Colonic mucosa (tissue), 4 donors: ENCODE measurements around the gene RRAD. TPM values are rescaled to one million over a fixed set of nuclear protein-coding genes. Genes with fewer than 3 reads are reported as not detected.

Experiments used
- DNase-seq: peaks from one replicate; pipeline ENCODE4 v3.0.0-alpha.2; 2020
- H3K27ac ChIP-seq: fragments of 200-600 bp; one replicate; pipeline ENCODE4 v1.8.0; 2021
- H3K27me3 ChIP-seq: fragments of 200-600 bp; one replicate; pipeline ENCODE4 v1.8.0; 2021
- H3K36me3 ChIP-seq: fragments of 200-600 bp; one replicate; pipeline ENCODE4 v1.8.0; 2021
- H3K4me1 ChIP-seq: fragments of 200-600 bp; one replicate; pipeline ENCODE4 v1.8.0; 2021; ENCODE audit warnings: mild to moderate bottlenecking
- H3K4me3 ChIP-seq: fragments of 200-600 bp; one replicate; pipeline ENCODE4 v1.8.0; 2021
- H3K9ac ChIP-seq, 2 donors: one replicate each; pipeline ENCODE4 v1.7.0; 2013; ENCODE audit warnings: control low read depth in 2 of 2, low read depth in 2 of 2, low read length in 2 of 2
- H3K9me3 ChIP-seq: fragments of 200-600 bp; one replicate; pipeline ENCODE4 v1.8.0; 2021
- CTCF ChIP-seq: fragments of 200-600 bp; IDR thresholded peaks from one replicate; pipeline ENCODE4 v1.8.0; 2022; ENCODE audit warnings: antibody characterized with exemption, mild to moderate bottlenecking
- intact Hi-C: fragments of 100-400 bp; cut with DNase I; formaldehyde crosslinking; loops from one replicate; pipeline ENCODE4 v1.14.1; 2022
- total RNA-seq, 2 donors: library from RNA; stranded (reverse); fragmentation: NEBNext Ultra II Directional in 1 of 2; extraction: Animal tissue kit (Norgen Biotek cat#: 25700) in 1 of 2; gene quantifications; one replicate each; pipeline ENCODE4 v1.2.1, GENCODE V29; 2021
- donor health status: healthy.
- donor health status: DM: no; HTN: no; CAD: no.
- donor health status: DM: no; HTN: no; CAD: no.

Gene RRAD
- total RNA-seq, 2 donors from 2014 or later, result 1.4 to 4.0 TPM

- no peaks in the 10 kb centered on the region for H3K9me3 ChIP-seq
- H3K9ac ChIP-seq, result peak overlapping the region in 1 of 2 donors; percentile 71
- DNase-seq, result peak; percentile 88
- no peaks in the 10 kb centered on the region for H3K36me3 ChIP-seq
- no peak overlapping the region for H3K4me3 ChIP-seq
- H3K27me3 ChIP-seq, result no peaks in the 10 kb centered on the region
- H3K27ac ChIP-seq, result peak overlapping the region; percentile 62
- peaks cover 4% of the 10 kb centered on the region for H3K4me1 ChIP-seq
- no peak for TF ChIP-seq CTCF
- intact Hi-C loops, result no loop called here
Measured at GRCh38 chr16:66953462-66954096, 28.2 kb upstream of the RRAD start.

- intact Hi-C loops, result no loop called here
- no peaks in the 10 kb centered on the region for H3K36me3 ChIP-seq
- H3K27ac ChIP-seq, result peak overlapping the region; percentile 62
- no peak for TF ChIP-seq CTCF
- H3K4me1 ChIP-seq, result peaks cover 4% of the 10 kb centered on the region
- peak overlapping the region in 1 of 2 donors; percentile 71 for H3K9ac ChIP-seq
- no peaks in the 10 kb centered on the region for H3K9me3 ChIP-seq
- no peak overlapping the region for H3K4me3 ChIP-seq
- DNase-seq, result no peak
- no peaks in the 10 kb centered on the region for H3K27me3 ChIP-seq
Measured at GRCh38 chr16:66952430-66953110, 27.2 kb upstream of the RRAD start.

- H3K4me1 ChIP-seq, result no peaks in the 10 kb centered on the region
- H3K36me3 ChIP-seq, result no peaks in the 10 kb centered on the region
- no peak for DNase-seq
- H3K9ac ChIP-seq, result no peak overlapping the region
- no peak for TF ChIP-seq CTCF
- intact Hi-C loops, result no loop called here
- H3K27ac ChIP-seq, result no peak overlapping the region
- no peaks in the 10 kb centered on the region for H3K27me3 ChIP-seq
- no peaks in the 10 kb centered on the region for H3K9me3 ChIP-seq
- H3K4me3 ChIP-seq, result no peak overlapping the region
Measured at GRCh38 chr16:66950971-66951790, 25.8 kb upstream of the RRAD start.

- Histone ChIP-seq H3K4me3 (no peak overlapping the region), H3K9ac (no peak overlapping the region), H3K4me1 (no peaks in the 10 kb centered on the region), H3K36me3 (no peaks in the 10 kb centered on the region), H3K27ac (no peak overlapping the region), H3K27me3 (no peaks in the 10 kb centered on the region), H3K9me3 (no peaks in the 10 kb centered on the region)
- intact Hi-C loops, result no loop called here
- DNase-seq, result no peak
- no peak for TF ChIP-seq CTCF
Measured at GRCh38 chr16:66950437-66950836, 25.1 kb upstream of the RRAD start.

- no peaks in the 10 kb centered on the region for H3K36me3 ChIP-seq
- H3K4me1 ChIP-seq, result no peaks in the 10 kb centered on the region
- no peak overlapping the region for H3K27ac ChIP-seq
Measured at GRCh38 chr16:66949472-66949871, 24.1 kb upstream of the RRAD start.

More at GRCh38 chr16:66949472-66949871, 24.1 kb upstream of the RRAD start:
- no peak overlapping the region for H3K9ac ChIP-seq
- intact Hi-C loops, result no loop called here
- no peak overlapping the region for H3K4me3 ChIP-seq
- no peak for TF ChIP-seq CTCF
- no peaks in the 10 kb centered on the region for H3K9me3 ChIP-seq
- no peaks in the 10 kb centered on the region for H3K27me3 ChIP-seq
- no peak for DNase-seq
